Measurements from ENCODE around the gene TFCP2L1.

The TFCP2L1 gene

DNA sequence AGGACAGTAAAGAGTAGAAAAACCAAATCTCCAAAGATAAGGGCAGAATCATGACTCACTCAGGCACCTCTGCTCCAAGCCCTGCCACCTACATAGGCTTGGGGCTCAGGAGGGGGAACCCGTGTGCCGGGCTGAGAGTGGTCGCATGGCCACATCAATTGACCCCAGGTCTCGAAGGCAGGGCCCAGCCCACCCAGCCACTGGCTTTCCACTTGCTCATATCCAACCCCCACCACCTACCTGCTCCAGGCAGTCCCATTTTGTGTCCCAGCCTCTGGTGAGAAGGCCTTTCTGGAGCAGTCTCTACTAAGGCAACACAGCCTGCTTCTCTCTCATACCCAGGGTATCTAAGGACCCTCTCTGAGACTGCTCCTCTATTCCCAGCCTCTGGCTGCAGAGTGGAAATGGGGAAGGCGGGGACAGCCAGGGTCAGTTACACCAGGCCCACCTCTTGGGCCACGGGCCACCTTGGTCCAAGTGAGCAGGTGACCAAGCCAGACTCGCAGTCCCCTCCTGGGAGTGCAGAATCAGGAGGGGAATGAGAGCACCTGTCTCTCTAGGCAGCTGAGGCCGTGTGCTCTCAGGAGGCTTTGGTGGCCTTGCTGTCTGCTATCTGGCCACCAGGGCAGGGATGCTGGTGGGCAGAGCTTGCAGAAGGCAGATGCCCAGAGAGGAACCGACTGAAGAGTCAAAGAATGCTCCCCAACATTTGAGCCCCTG is 20.8 kb downstream of the TFCP2L1 start:
- DNase-seq, result no peak

DNA sequence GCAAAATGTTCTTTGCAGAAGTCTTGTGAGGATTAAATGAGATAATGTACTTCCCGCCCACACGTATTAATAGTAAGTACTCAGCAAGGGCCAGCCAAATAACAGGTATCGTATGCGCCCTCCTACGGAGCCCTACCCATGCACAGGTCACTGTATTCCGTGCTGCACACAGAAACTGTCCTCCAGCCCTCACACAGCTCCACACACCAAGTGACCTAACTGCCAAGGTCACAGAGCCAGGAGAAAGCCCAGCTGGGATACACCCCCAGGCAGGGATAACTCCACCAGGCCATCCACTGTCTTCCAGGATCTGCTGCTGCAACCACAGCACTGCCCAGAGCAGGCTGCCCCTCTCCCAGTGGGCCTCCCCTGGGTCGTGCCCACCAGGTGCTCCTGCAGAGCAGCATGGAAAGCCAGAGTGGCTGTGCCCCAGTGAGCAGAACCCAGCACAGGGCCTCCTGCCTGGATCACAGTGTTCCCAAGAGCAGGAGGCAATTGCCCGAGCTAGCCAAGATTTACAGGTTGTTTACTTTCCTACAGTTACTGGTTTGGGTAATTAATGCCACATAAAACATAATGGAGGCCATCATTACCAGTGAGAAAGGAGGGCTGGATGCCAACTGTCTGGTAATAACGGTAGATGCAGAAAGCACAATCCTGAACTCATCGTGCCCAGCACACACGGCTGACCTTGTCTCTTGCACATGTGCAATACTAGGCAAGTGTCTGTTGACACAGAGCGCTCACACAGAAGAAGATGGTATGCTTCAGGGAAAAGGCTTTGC is 24.4 kb downstream of the TFCP2L1 start:
- DNase-seq, result no peak

DNA sequence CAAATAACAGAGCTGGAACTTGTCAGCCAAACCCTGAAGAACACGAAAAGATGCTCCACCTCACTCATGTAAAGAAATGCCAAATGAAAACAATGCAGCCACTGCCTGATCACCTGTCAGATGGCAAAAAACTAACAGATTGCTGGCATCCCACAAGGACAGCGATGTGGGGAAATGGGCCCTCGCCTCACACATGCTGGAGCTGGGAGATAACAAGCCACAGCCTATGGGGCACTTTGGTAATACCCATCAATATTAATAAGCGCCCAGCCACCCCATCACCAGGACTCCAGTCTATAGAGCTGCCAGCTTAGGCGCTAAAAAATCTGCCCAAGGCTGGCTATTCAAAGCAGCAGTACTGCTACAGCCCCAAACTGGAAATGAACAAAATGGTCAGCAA is 27.0 kb downstream of the TFCP2L1 start:
- no peak for DNase-seq

DNA sequence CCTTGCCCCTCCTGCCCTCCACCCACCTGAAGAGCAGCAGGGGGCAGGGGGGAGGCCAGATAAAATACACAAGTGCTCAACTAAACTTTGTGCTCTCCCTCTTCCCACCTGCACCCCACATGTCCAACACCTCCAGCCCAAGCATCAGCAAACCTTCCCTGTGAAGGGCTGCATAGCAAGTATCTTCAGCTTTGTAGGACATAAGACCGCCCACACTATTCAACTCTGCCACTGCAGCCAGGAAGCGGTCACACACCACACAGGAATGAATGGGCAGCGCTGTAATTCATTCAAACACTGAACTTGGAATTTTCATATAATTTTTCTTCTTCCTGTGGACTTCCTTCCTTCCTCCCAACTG is 27.5 kb downstream of the TFCP2L1 start:
- no peak for DNase-seq

DNA sequence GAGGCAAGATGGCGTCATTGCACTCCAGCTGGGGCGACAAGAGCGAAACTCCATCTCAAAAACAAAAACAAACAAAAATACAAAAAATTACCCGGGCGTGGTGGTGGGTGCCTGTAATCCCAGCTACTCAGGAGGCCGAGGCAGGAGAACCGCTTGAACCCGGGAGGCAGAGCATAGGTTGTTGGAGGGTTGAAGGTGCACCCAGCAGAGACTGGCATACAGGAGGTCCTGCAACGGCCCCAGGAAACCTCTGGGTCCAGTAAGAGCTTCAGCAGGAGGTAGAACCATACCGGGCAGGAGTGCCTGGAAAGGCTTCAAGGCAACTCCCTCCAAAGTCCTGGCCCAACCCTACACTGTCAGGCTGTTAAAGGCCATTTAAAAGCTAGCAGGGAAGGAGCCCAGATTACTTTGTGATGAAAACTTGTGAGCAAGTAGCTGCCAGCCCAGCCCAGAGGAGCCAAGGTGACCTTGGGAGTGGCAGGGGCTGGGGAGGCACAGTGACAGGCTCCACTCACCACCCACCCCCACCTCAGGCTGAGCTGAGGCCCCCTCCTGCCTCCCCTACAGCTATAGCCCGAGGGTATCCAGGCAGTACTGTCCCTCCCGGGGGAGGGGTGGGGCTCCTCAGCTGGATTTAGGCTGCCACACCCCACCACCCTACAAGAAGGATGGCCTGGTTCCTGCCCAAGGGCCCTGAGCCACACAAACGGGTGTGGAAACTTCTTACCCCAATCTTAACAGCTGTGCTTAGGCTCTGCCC is 28.1 kb downstream of the TFCP2L1 start:
- no peak for DNase-seq

DNA sequence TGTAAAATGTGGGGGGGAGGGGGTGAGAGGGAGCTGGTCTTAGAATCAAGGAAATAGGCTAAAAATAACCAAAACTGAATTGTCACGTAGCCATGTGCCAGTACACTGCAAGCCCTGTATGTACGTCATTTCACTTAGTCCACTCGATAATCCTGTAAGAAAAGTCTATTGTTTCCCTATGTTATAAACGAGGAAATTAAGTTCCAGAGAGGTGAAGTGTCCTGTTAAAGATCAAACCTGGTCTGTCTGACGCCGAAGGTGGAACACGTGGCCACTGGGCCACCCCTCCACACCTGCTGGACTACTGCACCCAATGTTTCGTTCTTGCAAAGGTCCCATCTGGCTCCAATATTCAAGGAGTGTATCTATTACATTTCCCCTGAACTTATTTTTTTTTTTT is 29.6 kb downstream of the TFCP2L1 start:
- no peak for DNase-seq

DNA sequence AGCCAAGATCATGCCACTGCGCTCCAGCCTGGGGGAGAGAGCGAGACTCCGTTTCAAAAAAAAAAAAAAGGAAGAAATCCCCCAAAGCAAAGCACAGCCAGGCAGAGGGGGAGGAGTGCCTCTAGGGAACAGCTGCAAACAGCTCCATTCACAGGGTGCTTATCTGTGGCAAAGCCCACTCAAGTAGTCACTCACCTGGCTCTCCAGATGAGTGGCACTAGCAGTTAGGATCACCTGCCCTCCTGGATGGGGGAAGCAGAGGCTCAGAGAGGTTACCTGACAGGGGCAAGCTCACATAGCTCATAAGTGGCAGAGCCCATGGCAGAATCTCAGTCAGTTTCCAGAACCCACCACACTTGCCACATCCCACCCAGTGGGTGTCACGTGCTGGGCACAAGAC is 30.3 kb downstream of the TFCP2L1 start:
- DNase-seq, result no peak

DNA sequence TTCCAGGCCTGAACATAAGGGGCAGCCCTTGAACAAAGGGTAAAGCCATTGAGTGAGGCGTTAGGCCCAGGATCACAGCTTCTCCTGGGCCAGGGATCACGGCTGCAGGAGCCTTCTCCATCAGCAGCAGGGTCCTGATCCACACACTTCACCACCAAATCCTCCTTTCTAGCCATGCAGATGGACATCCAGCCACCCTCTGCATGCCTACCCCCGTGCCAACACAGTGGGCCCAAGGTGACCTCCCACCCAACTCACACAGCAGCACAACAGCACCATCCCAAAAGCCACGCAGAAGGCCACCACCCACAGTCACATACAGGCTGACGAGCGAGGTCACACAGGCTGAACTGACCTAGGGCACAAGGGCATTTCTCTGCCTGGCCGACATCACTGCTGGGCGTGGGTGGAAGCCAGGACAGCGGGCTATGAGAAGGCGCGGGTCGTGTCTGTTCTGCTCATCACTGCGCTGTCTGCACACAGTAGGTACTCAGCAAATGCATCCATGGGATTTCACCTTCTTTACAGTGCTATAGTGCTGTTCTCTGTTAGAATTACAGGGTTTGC is 31.2 kb downstream of the TFCP2L1 start:
- DNase-seq, result no peak

DNA sequence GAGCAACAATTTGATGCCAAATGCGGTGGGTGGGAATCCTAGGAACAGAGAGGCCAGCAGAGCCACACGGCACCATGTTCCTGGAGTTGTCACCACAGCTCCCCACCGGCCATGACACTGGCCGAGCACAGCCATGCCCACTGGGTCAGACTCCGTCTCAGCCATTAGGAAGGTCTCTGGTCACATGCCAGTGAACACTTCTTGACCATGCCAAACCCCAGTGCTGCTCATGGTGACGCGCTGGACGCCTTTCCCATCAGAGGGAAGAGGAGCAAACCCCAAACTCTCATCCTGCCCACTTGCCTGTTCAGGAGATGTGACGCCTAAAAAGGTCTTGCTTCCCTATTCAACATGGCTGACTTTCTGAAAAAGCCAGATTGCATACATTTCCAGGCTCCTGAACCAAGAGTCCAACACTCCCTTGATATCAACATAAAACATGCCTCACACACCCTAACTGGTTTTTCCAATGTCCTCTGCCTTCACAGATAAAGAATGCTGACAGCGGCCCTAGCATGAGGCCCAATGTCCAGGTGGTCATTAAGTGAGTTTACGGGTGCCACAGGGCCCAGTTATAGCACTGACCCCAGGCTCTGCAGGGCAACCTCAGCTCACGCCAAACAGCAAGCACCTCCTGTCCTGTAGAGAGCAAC is 31.9 kb downstream of the TFCP2L1 start:
- DNase-seq, result no peak

DNA sequence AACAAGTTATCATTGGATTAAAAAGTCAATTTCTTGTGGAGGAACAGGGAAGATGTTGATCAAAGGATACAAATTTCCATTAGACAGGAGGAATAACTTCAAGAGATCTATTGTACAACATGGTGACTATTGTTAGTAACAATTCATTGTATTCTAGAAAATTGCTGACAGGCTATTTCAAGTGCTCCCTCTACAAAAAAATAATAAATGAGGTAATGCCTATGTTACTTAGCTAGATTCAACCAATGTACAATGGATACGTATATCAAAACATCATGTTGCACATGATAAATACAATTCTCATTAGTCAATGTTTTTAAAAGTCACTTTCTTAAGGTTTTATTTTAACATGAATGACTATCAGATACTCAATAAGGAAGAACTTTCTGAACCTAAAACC is 33.5 kb downstream of the TFCP2L1 start:
- DNase-seq, result no peak

DNA sequence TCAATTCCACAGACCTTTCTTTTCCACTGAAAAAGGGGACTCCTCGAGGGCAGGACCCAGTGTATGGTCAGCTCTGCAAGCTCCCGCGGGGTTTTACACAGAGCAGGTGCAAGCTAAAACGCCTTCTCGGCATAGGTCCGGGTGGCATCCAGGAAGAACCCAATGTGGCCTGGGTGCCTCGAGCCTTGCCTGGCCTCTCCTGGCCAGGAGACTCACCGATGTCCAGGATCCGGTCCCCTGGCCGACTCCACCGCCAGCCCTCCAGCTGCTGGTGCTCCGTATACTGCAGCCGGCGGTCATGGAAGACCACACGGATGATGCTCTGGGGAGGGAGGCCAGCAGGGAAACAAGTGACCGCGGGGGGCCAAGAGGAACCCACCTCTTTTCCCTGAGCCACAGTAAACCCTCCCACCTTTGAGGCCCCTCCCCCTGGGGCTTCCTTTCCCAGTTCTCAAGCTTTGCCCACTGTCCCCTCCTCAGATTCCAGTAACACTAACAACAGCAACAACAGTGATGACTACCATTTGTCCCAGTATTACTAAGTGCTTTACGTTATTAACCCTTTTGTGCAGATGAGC is 36.1 kb downstream of the TFCP2L1 start:
- DNase-seq, result no peak

DNA sequence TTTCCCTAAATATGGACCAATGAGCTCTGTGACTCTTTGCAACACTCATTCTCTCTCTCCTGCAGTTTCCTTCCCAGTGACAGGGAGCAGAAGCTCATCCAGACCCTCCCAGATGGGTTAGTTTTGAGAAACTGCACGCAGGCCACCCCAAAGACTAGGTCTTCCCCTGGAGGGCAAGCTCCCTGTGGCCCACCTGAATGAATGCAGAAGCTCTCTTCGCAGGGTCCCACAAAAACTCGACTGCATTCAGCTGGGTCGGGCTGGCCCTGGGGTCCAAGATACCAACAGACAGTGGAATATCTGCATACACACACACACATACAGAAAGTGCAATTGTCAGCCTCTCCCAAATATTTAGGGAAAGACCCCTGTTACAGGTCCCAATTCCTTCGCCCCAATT is 37.0 kb downstream of the TFCP2L1 start:
- no peak for DNase-seq

DNA sequence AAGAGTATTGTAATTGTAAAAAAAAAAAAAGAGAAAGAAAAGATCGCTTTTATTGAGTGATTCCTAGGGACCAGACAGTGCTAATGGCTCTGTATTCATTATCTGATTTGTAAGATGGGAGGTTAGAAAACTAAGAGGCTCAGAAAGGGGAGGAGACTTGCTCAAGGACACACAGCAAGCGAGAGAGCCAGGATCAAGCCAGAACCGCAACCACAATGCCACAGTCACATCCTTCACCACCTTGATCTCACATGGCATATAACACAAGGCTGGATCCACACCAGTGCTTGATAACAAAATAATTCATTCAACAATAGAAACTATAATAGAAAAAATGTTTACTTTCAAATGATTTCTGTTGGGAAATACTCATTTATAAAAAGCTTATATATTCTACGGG is 37.5 kb downstream of the TFCP2L1 start:
- DNase-seq, result no peak

DNA sequence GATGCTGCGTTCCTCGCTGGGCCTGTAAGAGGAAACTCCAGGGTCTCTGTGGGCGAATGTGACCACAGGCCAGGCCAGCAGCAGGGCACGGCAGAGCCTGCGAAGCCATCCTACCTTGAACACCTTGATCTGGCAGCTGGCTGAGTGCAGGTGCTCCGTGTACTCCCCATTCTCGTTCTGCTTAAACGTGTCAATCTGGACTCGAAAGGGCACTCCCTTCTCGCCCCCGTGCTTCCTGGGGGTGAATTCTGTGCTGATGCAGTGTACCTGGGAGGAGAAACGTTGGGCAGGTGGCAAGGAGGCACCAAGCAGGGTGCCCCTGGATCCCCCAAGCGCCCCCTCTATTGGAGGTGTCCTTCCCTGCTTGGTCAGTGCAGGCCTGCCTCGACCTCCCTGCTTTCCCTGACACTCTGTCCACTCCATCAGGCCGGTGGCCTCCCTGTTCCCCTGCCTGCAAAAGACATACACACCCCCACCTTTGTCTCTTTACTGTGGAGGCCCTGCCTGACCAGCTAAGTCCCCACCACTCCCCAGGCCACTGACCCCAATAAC is 38.2 kb downstream of the TFCP2L1 start:
- no peak for DNase-seq

DNA sequence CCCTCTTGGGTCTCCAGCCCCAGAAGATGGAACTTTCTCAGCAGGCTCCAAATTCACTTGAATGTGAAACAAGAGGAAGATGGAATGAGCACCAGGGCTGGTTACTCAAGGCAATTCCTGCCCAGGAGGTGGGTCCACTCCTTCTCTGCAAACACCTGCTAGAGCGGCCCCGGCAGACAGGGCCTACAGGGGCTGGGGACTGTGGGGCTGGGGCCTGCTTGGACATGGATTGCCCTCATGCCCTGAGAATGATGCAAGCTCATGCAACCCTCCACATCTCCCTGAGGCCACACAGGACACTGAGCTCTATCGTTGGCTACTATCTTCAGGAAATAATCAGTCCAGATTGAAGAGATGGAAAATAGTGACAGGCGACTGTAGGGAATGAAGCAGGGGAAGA is 39.1 kb downstream of the TFCP2L1 start:
- no peak for DNase-seq

DNA sequence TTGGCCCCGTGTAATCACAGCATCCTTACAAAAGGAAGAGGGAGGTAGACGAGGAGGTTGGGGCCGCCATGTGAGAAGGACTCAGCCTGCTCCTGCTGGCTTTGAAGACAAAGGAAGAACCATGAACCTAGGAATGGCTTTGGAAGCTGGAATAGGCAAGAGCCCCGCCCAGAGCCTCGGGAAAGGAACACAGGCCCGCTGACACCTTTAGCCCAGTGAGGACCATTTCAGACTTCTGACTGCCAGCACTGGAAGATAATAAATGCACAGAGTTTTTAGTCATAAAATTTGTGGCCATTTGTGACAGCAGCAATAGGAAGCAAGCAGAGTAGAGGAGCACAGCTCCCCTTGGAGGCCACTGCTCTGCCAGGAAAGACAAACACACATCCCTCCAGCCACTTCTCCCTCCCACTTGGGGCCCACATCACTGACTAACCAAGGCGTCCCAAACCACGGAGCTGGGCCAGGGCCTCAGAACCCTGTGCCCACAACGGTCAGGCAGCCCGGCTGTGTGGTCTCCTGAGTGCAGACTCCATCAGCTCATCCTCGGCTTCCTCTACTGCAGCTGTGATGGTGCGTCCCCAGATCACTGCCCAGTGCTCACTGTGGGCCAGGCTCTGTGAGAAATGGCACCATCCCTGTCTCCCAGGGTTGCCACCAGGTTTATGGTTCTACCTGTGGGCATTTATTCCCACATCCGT is 39.7 kb downstream of the TFCP2L1 start:
- no peak for DNase-seq

DNA sequence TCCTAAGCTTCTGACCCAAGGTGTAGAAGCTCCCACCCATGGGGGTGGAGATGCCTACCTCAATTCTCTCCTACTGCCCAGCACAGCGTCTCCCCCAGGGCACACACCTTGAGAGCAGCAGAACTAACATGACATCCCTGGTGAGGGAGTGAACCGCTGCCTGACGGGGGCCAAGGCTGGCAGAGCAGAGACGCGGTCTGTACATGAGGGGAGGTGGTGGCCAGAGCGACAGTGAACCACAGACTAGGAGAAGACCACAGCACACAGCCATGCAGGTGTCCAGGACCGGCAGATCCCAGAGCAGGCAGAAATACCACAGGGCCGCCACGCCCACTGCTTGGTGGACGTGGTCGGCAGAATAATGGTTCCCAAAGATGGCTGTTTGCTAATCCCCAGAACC is 40.4 kb downstream of the TFCP2L1 start:
- no peak for DNase-seq

DNA sequence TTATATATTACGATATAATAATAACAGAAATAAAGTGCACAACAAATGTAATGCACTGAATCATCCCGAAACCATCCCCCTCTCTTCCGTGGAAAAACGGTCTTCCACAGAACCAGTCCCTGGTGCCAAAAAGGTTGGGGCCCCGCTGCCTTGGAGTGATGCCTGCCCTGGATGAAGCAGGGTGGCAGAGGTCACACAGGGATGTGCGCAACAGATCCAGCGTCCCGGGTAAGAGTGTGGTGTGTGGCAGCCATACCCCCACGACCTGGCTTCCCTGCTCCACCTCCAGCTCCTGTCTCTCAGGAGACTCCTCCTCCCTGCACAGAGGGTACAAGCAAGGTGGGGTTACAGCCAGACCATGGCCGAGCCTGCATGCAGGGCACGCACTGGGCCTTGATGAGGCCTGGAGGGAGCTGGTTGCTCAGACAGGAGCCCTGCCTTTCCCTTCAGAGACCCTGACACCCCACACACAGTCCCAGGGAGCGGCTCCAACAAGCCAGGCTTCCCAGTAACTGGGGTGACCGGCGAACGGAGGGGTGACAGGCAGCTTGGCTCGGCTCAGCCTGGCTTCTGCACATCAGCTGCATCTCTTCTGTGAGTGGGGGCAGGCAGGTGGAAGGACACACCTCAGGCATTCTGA is 41.1 kb downstream of the TFCP2L1 start:
- no peak for DNase-seq

DNA sequence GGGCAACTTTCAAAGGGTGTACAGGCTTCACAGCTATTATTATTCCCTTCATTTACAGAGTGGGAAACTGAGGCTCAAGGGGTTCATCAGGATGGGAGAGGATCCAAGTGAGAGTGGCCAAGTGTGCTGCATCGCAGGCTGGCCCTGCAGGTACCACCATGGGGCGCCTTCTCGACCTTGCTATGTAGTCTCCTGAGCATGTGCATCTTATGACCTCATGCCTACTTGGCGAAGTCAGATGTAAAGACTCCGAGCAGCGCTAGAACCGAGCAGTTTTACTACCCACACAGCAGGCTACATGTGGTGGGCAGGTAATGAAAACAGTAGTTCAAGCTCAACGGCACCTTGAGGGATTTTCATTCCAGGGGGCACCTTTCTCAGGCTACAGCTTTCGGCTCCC is 42.0 kb downstream of the TFCP2L1 start:
- no peak for DNase-seq

DNA sequence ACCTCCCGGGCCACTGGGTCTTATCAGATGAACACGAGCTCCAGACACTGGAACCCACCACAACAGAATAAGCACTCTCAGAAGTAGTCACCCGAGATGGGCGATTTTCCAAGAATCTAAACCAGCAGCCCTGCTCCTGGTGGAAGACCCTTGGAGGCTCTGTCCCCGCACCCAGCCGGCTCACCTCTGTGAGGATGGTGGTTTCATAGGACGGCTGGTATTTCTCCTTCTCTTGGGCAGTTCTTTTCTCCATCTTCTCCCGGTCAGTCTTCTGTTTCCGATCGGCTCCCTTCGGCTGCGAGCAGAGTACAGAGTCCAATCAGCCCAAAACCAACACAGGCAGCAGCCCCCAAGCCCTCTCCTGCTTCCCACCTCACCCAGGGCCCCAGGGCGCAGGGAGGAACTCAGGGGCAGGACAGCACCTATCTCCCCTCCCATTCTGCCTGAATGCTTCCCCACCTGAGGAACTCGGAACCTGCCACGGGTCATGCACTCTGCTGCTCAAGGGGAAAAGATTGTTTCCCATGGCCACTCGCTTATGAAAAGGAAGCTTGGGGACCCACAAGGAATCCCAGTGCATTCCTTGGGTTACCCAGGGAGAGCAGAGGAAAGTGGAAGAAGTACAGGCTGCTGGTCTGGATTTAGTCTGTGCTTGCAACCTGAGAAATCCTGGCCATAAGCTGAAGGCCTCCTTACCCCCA is 42.7 kb downstream of the TFCP2L1 start:
- no peak for DNase-seq

DNA sequence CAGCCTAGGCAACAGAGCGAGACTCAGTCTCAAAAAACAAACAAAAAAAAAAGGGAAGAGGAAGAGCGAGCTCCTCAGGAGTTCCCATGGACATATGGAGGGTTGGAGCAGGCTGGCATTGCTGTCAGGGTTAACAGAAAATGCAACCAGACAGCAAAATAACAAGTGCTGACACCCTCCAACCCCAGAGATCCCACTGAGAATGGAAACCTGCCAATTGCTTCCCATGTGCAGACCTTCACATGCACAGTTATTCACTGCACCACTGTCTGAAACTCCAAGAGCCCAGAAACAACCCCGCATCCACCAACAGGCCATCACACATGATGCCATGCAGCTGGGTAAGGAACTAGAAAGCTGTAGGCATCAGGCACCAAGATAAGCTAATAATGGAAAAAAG is 43.5 kb downstream of the TFCP2L1 start:
- DNase-seq, result no peak

Measured in amniotic stem cell (primary cell).